Lung microvascular endothelial cell (primary cell): Measurements from ENCODE around the gene ARMC10. TPM values are rescaled to one million over a fixed set of nuclear protein-coding genes. Genes with fewer than 3 reads are reported as not detected.
A peak's percentile ranks its signal among the peaks of the same experiment; 100 is the strongest.
"Not testable (repeated sequence)": the region's sequence is repeated elsewhere in the genome, so short reads cannot be mapped to it uniquely, and the experiment has no call there.

Source experiments
- DNase-seq, 2 donors: peaks; one replicate each; pipeline versions ENCODE4 v3.0.0 to v3.0.0-alpha.2; 2010; ENCODE audit warnings: low read depth in 2 of 2
- total RNA-seq: library from RNA; depleted of rRNA; stranded (reverse); fragments of >200 nt; gene quantifications from 2 replicates; pipeline ENCODE4 v1.2.1, GENCODE V29; 2014

ARMC10 gene
- total RNA-seq = 25.9 and 31.2 TPM in 2 replicates

DNA sequence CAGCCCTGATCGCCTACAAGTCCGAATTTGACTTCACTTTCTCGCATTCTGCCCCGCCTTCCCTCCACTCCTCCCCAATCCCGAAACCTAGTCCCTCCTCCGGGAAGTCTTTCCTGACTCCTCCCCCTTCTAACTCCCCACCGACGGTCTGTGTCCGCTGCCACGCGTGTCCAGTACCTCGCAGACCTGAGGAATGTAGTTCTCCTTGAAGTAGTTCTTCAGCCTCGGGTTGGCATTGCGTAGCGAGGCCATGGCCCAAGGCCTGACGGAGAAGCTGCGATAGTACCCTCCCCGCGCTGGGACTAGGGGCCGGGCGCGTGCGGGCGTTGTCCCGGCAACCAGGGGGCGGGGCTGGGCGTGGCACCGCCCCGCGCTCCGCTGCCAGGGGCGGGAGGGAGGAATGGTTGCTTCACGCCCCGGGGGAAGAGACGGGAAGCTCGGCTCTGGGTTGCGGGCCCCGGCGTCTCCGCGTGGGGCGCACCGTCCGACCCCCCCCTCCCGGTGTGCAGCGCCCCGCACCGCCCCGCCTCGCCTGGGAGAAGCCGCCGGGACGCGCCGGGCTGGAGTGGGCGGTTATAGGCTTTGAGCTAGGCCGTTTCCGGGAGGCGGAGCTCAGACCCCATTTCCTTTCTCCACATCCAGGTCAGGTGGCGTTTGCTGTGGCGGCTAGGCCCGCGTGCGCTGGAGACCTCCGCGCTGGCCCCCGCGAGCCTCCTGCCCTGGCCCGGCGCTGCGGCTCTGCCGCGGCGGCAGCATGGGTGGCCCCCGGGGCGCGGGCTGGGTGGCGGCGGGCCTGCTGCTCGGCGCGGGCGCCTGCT lies at the start of gene ARMC10, which contains the start of gene FBXL13:
Gene ARMC10, plus strand, starts transcription at position 622 of the 818 bp plus-strand sequence. Its CDS starts 133 bp downstream, at position 755.
Gene FBXL13, minus strand, starts transcription at position 278 of the 818 bp plus-strand sequence.
- DNase-seq = peak; percentile 91

- no peak for DNase-seq
Measured at GRCh38 chr7:103025341-103025740, 49.6 kb upstream of the ARMC10 start.

GRCh38 chr7:103031024-103031423 lies 43.9 kb upstream of the ARMC10 start:
- no peak for DNase-seq

DNA sequence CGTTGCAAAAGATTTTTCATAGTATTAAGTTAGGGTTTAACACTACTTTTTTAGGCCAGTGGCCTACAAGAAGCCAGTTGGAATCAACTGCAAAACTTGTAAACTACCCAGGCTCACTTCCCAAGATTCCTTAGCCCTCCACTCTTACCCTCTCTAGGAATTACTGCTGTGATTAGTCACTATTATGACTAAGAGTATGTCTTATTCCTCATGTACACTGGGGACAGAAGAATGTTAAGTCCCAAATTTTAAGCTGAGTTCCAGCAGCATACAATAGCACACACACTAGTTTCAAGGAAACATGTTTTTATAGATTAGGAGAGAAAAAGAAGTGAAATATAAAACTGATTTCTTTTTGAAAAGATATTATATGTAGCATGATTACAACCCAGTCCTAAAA lies 43.2 kb upstream of the ARMC10 start:
- DNase-seq = no peak

- not testable (repeated sequence) for DNase-seq
Measured at GRCh38 chr7:103034318-103034717, 40.6 kb upstream of the ARMC10 start.

GRCh38 chr7:103037476-103037822 lies 37.5 kb upstream of the ARMC10 start:
- DNase-seq = no peak

- peak in 1 of 2 donors; percentile 37 for DNase-seq
Measured at GRCh38 chr7:103037823-103038739, 36.9 kb upstream of the ARMC10 start.

GRCh38 chr7:103041815-103042214 lies 33.1 kb upstream of the ARMC10 start:
- not testable (repeated sequence) for DNase-seq

- peak in 1 of 2 donors; percentile 7 for DNase-seq
Measured at GRCh38 chr7:103048833-103049232, 26.1 kb upstream of the ARMC10 start.

DNA sequence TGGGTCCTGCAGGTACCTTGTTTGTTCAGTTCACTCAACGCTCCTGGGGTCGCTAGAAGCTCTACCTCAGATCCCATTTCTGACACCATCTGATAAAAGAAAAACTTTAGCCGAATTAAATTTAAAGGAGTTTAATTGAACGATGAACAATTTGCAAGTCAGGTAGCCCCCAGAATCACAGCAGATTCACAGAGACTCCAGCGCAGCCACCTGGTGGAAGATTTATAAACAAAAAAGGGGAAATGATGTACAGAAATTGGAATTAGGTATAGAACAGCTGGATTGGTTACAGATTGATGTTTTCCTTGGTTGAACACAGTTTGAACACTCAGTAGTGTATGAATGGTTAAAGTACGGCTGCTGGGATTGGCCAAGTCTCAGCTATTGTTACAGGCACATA lies 23.4 kb upstream of the ARMC10 start:
- no peak for DNase-seq

- not testable (repeated sequence) for DNase-seq
Measured at GRCh38 chr7:103056006-103056405, 18.9 kb upstream of the ARMC10 start.

- DNase-seq = no peak
Measured at GRCh38 chr7:103058122-103058521, 16.8 kb upstream of the ARMC10 start.

GRCh38 chr7:103059471-103059870 lies 15.5 kb upstream of the ARMC10 start:
- no peak for DNase-seq

GRCh38 chr7:103063895-103064294 lies 11.0 kb upstream of the ARMC10 start:
- no peak for DNase-seq

DNA sequence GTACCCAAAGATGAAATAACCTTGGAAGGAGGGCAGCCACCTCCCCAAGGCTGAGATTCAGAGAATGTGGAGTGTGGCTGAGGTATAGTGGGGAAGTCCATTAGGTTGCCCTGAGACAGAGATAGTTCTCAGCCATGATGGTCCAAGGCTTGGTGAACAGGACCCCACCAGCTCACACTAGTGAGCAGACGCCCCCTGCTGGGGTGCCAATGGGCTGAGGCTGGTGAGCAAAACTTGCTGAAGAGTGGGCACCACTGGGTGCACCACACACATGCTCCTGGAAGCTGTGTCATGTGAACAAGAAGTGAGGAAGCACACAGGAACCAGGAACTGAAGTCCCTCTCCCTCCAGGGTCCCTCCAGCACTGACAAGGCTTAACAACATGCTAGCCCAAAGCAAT lies 9.3 kb upstream of the ARMC10 start:
- DNase-seq = peak; percentile 60 to 63

DNA sequence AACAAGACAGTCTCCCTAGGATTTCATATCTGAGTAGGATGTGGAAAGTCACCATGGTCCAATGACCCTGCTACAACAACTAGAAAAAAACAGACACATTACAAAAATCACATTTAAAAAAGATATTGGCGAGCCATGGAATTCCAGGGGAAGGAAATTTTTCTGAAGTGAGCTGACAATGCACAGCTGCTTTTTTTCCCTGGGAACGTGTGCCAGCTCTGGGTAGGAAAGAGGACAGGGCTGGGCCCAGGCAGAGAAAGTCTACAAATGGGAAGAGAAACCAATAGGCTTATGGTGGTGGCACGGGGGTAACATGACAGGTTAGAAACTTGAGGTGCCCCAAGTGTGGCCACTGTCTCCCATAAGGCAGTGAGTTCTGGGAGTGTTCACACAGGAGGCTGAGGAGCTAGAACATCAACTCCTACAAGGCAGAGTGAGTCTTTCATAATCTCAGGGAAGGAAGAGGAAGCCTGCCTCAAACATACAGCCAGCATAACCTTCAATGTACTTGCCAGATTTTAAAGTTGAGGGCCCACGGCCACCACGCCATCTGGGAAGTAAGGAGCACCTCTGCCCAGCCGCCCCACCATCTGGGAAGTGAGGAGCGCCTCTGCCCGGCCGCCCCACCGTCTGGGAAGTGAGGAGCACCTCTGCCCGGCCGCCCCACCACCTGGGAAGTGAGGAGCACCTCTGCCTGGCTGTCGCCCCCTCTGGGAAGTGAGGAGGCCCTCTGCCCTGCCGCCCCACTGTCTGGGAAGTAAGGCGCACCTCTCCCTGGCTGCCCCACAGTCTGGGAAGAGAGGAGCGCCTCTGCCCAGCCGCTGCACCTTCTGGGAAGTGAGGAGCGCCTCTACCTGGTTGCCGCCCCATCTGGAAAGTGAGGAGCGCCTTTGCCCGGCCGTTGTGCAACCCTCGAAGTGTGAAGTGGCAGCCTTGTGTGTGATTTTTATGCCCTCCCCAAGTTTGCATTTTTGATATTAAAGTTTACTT lies 6.2 kb upstream of the ARMC10 start:
- DNase-seq = peak in 1 of 2 donors; percentile 54

GRCh38 chr7:103071000-103071399 lies 3.9 kb upstream of the ARMC10 start:
- no peak for DNase-seq

GRCh38 chr7:103073989-103074518 lies 886 bp upstream of the ARMC10 start:
- no peak for DNase-seq

DNA sequence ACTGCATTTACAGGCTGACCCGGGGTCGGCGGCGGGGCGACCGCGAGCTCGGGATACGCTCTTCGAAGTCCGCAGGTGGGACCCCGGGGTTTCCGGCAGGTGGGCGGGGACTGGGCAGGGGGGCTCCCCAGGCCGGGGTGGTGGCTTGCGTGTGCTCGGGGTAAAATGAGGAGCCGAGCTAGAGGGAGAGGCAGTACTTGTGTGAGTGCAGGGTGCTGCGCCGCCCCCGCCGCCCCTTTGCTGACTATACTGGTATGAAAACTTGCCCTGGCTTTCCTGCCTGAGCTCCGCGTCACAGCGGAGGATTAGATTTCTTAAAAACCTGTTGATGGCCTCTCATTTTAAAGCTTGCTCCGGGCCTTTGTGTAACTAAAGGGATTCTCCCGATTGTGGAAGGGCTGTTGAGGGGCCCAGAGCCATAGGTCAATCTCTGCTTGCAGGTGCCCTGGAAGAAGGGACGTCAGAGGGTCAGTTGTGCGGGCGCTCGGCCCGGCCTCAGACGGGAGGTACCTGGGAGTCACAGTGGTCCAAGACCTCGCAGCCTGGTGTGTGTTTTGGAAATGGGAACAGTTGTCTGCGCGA lies 488 bp downstream of the ARMC10 start:
- DNase-seq = peak; percentile 56 to 57

- no peak for DNase-seq
Measured at GRCh38 chr7:103076764-103077163, 1.8 kb downstream of the ARMC10 start.
